Neural cell (in vitro differentiated cells): ENCODE results near the gene NCF2. TPM values are rescaled to one million over a fixed set of nuclear protein-coding genes. Genes with fewer than 3 reads are reported as not detected.

ENCODE experiments used
- H2AFZ ChIP-seq: fragments of 200-600, 300-800 bp; sonication (generic), shearing (Covaris generic); 2 replicates; pipeline ENCODE4 v1.6.0; 2014; ENCODE audit warnings: low read depth, mild to moderate bottlenecking, antibody characterized with exemption, low read length, moderate library complexity
- H3F3A ChIP-seq: fragments of 200-600 bp; shearing (Covaris generic); 2 replicates; pipeline ENCODE4 v1.6.1; 2016; ENCODE audit warnings: mild to moderate bottlenecking, moderate library complexity, mixed read lengths, antibody characterized with exemption, low read length; ENCODE audit not compliant: insufficient read depth, poor library complexity, severe bottlenecking
- H3K27ac ChIP-seq: fragments of 200-600, 300-800 bp; sonication (generic), shearing (Covaris generic); 2 replicates; pipeline ENCODE4 v1.5.1; 2014; ENCODE audit warnings: mild to moderate bottlenecking, low read length, moderate library complexity
- H3K27me3 ChIP-seq: fragments of 300-800, 200-600 bp; sonication (generic), shearing (Covaris generic); 2 replicates; pipeline ENCODE4 v1.6.0; 2014; ENCODE audit warnings: mild to moderate bottlenecking, low read depth, low read length, moderate library complexity; ENCODE audit not compliant: insufficient read depth
- H3K36me3 ChIP-seq: fragments of 300-800, 200-600 bp; sonication (generic), shearing (Covaris generic); 2 replicates; pipeline ENCODE4 v1.5.1; 2014; ENCODE audit warnings: mild to moderate bottlenecking, antibody characterized with exemption, low read length, moderate library complexity; ENCODE audit not compliant: insufficient read depth
- H3K4me2 ChIP-seq: fragments of 300-800, 200-600 bp; sonication (generic), shearing (Covaris generic); 2 replicates; pipeline ENCODE4 v1.6.0; 2014; ENCODE audit warnings: mild to moderate bottlenecking, low read length
- H3K4me3 ChIP-seq: fragments of 300-800, 200-600 bp; sonication (generic), shearing (Covaris generic); 2 replicates; pipeline ENCODE4 v1.5.1; 2014; ENCODE audit warnings: mild to moderate bottlenecking, low read length, moderate library complexity
- H3K79me2 ChIP-seq: fragments of 200-600 bp; shearing (Covaris generic); replicated peaks from 2 replicates; pipeline ENCODE4 v1.6.0; 2014; ENCODE audit warnings: mild to moderate bottlenecking, low read length, moderate library complexity; ENCODE audit not compliant: insufficient read depth
- H3K9ac ChIP-seq: fragments of 300-800, 200-600 bp; sonication (generic), shearing (Covaris generic); 2 replicates; pipeline ENCODE4 v1.6.1; 2016; ENCODE audit warnings: mild to moderate bottlenecking, low read length, mixed read lengths
- H3K9me2 ChIP-seq: fragments of 200-600 bp; shearing (Covaris generic); 2 replicates; pipeline ENCODE4 v1.6.1; 2016; ENCODE audit warnings: mild to moderate bottlenecking, low read length, mixed read lengths; ENCODE audit not compliant: insufficient read depth
- H3K9me3 ChIP-seq: fragments of 200-600, 300-800 bp; sonication (generic), shearing (Covaris generic); 2 replicates; pipeline ENCODE4 v1.6.1; 2016; ENCODE audit warnings: mild to moderate bottlenecking, mixed run types, low read length, moderate library complexity, mixed read lengths
- H4K20me1 ChIP-seq: fragments of 200-600 bp; shearing (Covaris generic); 2 replicates; pipeline ENCODE4 v1.6.1; 2016; ENCODE audit warnings: mild to moderate bottlenecking, mixed run types; ENCODE audit not compliant: insufficient read depth
- EP300 ChIP-seq: fragments of 450-650 bp; conservative IDR thresholded peaks from 2 replicates; pipeline ENCODE4 v1.6.1; 2014; ENCODE audit warnings: antibody characterized with exemption, mild to moderate bottlenecking, moderate library complexity; ENCODE audit not compliant: poor library complexity, severe bottlenecking
- EZH2 ChIP-seq: fragments of 200-600, 300-800 bp; shearing (Covaris generic), sonication (generic); IDR thresholded peaks from 2 replicates; pipeline ENCODE4 v1.6.1; 2014; ENCODE audit warnings: antibody characterized with exemption, low read length, borderline replicate concordance, mild to moderate bottlenecking; ENCODE audit not compliant: insufficient read depth, poor library complexity, severe bottlenecking
- MXI1 ChIP-seq: fragments of 450-650 bp; conservative IDR thresholded peaks from 2 replicates; pipeline ENCODE4 v1.6.1; 2014; ENCODE audit warnings: antibody characterized with exemption, mild to moderate bottlenecking; ENCODE audit not compliant: poor library complexity, severe bottlenecking
- POLR2AphosphoS5 ChIP-seq: IDR thresholded peaks from 2 replicates; pipeline ENCODE4 v1.6.1; 2012
- RAD21 ChIP-seq: fragments of 450-650 bp; conservative IDR thresholded peaks from 2 replicates; pipeline ENCODE4 v1.6.1; 2014; ENCODE audit warnings: antibody characterized with exemption, mild to moderate bottlenecking, moderate library complexity
- SMC3 ChIP-seq: fragments of 450-650 bp; conservative IDR thresholded peaks from 2 replicates; pipeline ENCODE4 v1.6.1; 2014; ENCODE audit warnings: antibody characterized with exemption, mild to moderate bottlenecking, moderate library complexity; ENCODE audit not compliant: poor library complexity
- TAF1 ChIP-seq: IDR thresholded peaks from 2 replicates; pipeline ENCODE4 v1.6.1; 2012; ENCODE audit warnings: low read depth
- polyA plus RNA-seq: library from polyadenylated mRNA; depleted of rRNA; stranded (reverse); fragments of >200 nt; gene quantifications from 2 replicates; pipeline ENCODE4 v1.2.3, GENCODE V29; 2014
- TF ChIP-seq, protein P1 (sequence below): fragments of 450-650 bp; IDR thresholded peaks from 2 replicates; pipeline ENCODE4 v1.5.1; 2014; ENCODE audit warnings: antibody characterized with exemption, mild to moderate bottlenecking, moderate library complexity; ENCODE audit not compliant: poor library complexity, severe bottlenecking
- TF ChIP-seq, protein P2 (sequence below): IDR thresholded peaks from 2 replicates; pipeline ENCODE4 v1.6.1; 2012; ENCODE audit warnings: borderline replicate concordance

NCF2 gene
- polyA plus RNA-seq, 1 donor from 2014 or later, result not detected

DNA sequence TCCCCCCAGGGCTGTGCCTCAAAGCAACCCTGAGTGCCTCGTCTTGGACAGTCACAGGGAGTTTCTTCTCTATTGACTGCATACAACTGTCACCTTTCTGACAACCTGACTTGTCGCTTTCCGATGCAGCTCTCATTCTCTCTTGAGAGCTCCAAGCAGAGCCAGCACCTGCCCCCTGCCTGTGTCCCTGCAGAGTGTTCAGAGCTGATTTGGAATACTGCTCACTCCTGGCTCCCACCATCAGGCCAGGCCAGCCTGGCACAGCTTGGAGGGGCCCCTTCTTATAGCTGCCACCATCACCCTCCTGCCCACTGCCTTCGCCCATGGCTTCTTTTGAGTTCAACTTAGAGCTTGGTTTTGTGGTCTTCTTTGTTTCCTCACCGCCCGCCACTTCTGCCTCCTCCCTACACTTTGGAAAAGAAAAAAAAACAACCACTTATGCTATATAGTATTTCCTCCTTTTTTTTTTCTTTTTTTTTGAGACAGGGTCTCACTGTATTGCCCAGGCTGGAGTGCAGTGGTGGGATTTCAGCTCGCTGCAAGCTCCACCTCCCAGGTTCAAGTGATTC is 12.3 kb downstream of the NCF2 start:
- H3K9me2 ChIP-seq, result no peaks in the 10 kb centered on the region
- H4K20me1 ChIP-seq, result no peaks in the 10 kb centered on the region

DNA sequence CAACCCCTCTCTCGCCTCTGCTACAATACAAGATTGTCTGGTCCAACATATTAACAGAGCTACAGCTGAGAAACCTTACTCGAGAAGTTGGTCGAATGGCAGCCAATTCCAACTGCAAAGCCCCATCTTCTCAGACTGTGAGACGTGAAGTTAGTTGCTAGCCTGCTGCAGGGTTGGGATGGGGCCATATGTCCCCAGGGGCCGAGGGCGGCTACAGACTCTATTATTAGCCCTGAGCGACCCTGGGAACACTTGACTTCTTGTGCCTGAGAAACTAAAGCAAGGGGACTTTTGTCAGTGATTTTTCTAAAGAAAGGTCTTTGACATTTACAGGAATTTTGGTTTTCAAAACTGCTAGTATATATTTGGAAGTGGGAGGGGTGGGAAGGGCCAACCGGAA is 13.7 kb downstream of the NCF2 start:
- Histone ChIP-seq H3K9me3 (no peaks in the 10 kb centered on the region), H3K4me2 (no peak overlapping the region), H3K27ac (no peak overlapping the region)

More for the DNA sequence above, 12.3 kb downstream of the NCF2 start:
- H3K79me2 ChIP-seq, result no peaks in the 10 kb centered on the region
- no peaks in the 10 kb centered on the region for H3K9me3 ChIP-seq
- H3K9ac ChIP-seq, result no peak overlapping the region
- no peak overlapping the region for H3K4me2 ChIP-seq
- no peaks in the 10 kb centered on the region for H3K27me3 ChIP-seq
- H3K36me3 ChIP-seq, result no peaks in the 10 kb centered on the region
- TF ChIP-seq, protein P1, sequence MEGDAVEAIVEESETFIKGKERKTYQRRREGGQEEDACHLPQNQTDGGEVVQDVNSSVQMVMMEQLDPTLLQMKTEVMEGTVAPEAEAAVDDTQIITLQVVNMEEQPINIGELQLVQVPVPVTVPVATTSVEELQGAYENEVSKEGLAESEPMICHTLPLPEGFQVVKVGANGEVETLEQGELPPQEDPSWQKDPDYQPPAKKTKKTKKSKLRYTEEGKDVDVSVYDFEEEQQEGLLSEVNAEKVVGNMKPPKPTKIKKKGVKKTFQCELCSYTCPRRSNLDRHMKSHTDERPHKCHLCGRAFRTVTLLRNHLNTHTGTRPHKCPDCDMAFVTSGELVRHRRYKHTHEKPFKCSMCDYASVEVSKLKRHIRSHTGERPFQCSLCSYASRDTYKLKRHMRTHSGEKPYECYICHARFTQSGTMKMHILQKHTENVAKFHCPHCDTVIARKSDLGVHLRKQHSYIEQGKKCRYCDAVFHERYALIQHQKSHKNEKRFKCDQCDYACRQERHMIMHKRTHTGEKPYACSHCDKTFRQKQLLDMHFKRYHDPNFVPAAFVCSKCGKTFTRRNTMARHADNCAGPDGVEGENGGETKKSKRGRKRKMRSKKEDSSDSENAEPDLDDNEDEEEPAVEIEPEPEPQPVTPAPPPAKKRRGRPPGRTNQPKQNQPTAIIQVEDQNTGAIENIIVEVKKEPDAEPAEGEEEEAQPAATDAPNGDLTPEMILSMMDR, result no peak
- no peak for TF ChIP-seq EZH2
- TF ChIP-seq, protein P2, sequence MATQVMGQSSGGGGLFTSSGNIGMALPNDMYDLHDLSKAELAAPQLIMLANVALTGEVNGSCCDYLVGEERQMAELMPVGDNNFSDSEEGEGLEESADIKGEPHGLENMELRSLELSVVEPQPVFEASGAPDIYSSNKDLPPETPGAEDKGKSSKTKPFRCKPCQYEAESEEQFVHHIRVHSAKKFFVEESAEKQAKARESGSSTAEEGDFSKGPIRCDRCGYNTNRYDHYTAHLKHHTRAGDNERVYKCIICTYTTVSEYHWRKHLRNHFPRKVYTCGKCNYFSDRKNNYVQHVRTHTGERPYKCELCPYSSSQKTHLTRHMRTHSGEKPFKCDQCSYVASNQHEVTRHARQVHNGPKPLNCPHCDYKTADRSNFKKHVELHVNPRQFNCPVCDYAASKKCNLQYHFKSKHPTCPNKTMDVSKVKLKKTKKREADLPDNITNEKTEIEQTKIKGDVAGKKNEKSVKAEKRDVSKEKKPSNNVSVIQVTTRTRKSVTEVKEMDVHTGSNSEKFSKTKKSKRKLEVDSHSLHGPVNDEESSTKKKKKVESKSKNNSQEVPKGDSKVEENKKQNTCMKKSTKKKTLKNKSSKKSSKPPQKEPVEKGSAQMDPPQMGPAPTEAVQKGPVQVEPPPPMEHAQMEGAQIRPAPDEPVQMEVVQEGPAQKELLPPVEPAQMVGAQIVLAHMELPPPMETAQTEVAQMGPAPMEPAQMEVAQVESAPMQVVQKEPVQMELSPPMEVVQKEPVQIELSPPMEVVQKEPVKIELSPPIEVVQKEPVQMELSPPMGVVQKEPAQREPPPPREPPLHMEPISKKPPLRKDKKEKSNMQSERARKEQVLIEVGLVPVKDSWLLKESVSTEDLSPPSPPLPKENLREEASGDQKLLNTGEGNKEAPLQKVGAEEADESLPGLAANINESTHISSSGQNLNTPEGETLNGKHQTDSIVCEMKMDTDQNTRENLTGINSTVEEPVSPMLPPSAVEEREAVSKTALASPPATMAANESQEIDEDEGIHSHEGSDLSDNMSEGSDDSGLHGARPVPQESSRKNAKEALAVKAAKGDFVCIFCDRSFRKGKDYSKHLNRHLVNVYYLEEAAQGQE, result no peak
- TF ChIP-seq POLR2AphosphoS5, result no peak
- TF ChIP-seq EP300, result no peak
- TF ChIP-seq RAD21, result no peak
- no peak for TF ChIP-seq SMC3
- TF ChIP-seq TAF1, result no peak
- TF ChIP-seq MXI1, result no peak
- H2AFZ ChIP-seq, result no peak overlapping the region
- H3K27ac ChIP-seq, result no peak overlapping the region
- H3F3A ChIP-seq, result no peaks in the 10 kb centered on the region
- no peak overlapping the region for H3K4me3 ChIP-seq

More for the DNA sequence above, 13.7 kb downstream of the NCF2 start:
- no peaks in the 10 kb centered on the region for H3K9me2 ChIP-seq
- no peak overlapping the region for H3K4me3 ChIP-seq
- H3K9ac ChIP-seq, result no peak overlapping the region
- H4K20me1 ChIP-seq, result no peaks in the 10 kb centered on the region
- H3K36me3 ChIP-seq, result no peaks in the 10 kb centered on the region
- no peak overlapping the region for H2AFZ ChIP-seq
- no peaks in the 10 kb centered on the region for H3K27me3 ChIP-seq
- H3K79me2 ChIP-seq, result no peaks in the 10 kb centered on the region
- H3F3A ChIP-seq, result no peaks in the 10 kb centered on the region
- TF ChIP-seq EZH2 (no peak), TAF1 (no peak), MXI1 (no peak), SMC3 (no peak), RAD21 (no peak), POLR2AphosphoS5 (no peak), EP300 (no peak)
- TF ChIP-seq, protein P2, result no peak
- TF ChIP-seq, protein P1, result no peak
